Measurements from ENCODE around the gene LRCOL1.

Gene LRCOL1

GRCh38 chr12:132581348-132582057 lies 28.9 kb downstream of the LRCOL1 start:
- DNase-seq: no peak

GRCh38 chr12:132580701-132581292 lies 29.6 kb downstream of the LRCOL1 start:
- no peak for DNase-seq

- no peak for DNase-seq
These were observed 30.6 kb downstream of the LRCOL1 start for GRCh38 chr12:132579744-132580143.

- no peak for DNase-seq
These were observed 31.6 kb downstream of the LRCOL1 start for GRCh38 chr12:132578826-132579225.

GRCh38 chr12:132578118-132578517 lies 32.3 kb downstream of the LRCOL1 start:
- no peak for DNase-seq

- no peak for DNase-seq
These were observed 33.0 kb downstream of the LRCOL1 start for GRCh38 chr12:132577191-132577920.

GRCh38 chr12:132576701-132577100 lies 33.7 kb downstream of the LRCOL1 start:
- no peak for DNase-seq

GRCh38 chr12:132575661-132576060 lies 34.7 kb downstream of the LRCOL1 start:
- no peak for DNase-seq

- no peak for DNase-seq
These were observed 35.9 kb downstream of the LRCOL1 start for GRCh38 chr12:132574271-132574996.

GRCh38 chr12:132572801-132573760 lies 37.3 kb downstream of the LRCOL1 start:
- DNase-seq: no peak

GRCh38 chr12:132572106-132572505 lies 38.3 kb downstream of the LRCOL1 start:
- DNase-seq: no peak

GRCh38 chr12:132571598-132571997 lies 38.8 kb downstream of the LRCOL1 start:
- DNase-seq: no peak

GRCh38 chr12:132571051-132571450 lies 39.3 kb downstream of the LRCOL1 start:
- DNase-seq: no peak

- no peak for DNase-seq
These were observed 39.7 kb downstream of the LRCOL1 start for GRCh38 chr12:132570635-132571034.

- DNase-seq: no peak
These were observed 40.4 kb downstream of the LRCOL1 start for GRCh38 chr12:132569856-132570480.

- DNase-seq: no peak
These were observed 41.4 kb downstream of the LRCOL1 start for GRCh38 chr12:132568826-132569480.

- no peak for DNase-seq
These were observed 42.1 kb downstream of the LRCOL1 start for GRCh38 chr12:132568301-132568700.

- no peak for DNase-seq
These were observed 43.8 kb downstream of the LRCOL1 start for GRCh38 chr12:132566516-132567131.

GRCh38 chr12:132565365-132565764 lies 45.0 kb downstream of the LRCOL1 start:
- DNase-seq: no peak

- DNase-seq: no peak
These were observed 46.5 kb downstream of the LRCOL1 start for GRCh38 chr12:132563911-132564310.
